CD1c-positive myeloid dendritic cell (primary cell): Measurements from ENCODE around the gene PRXL2B.

Experiments used
- DNase-seq: peaks from one replicate; pipeline ENCODE4 v3.0.0-alpha.2; 2016; ENCODE audit errors: extremely low spot score

The PRXL2B gene

GRCh38 chr1:2585318-2586092 lies 1.1 kb upstream of the PRXL2B start:
- DNase-seq: peak; percentile 86

DNA sequence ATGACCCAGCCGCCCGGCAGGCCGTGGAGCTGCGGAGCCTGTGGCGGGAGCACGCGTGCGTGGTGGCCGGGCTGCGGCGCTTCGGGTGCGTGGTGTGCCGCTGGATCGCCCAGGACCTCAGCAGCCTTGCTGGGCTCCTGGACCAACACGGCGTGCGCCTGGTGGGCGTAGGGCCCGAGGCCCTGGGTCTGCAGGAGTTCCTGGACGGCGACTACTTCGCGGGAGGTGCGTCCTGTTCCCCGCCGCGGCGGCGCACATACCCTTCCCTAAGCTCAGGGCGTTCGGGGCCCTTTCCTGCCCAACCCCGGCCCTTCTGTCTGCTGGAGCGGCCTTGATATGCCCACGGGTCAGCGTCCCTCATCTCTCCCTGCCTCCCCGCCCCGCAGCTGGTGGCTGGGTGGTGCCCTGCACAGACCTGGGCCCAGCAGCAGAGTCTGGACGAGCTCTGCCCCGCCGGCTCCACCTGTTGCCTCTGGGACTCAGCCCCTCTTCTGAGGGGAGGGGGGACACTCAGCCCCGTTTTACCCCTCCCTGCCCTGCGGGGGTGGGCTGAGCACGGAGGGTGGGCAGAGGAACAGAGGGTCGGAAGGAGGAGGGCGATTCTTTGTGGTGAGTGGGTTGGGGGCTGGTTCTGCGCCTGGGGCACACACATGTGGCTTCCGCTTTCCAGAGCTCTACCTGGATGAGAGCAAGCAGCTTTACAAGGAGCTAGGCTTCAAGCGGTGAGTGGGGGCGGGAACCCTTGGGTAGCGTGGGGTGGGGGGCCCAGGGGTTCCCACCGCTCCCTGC lies 688 bp downstream of the PRXL2B start:
- DNase-seq: no peak

GRCh38 chr1:2587860-2588571 lies 1.4 kb downstream of the PRXL2B start:
- DNase-seq: no peak

DNA sequence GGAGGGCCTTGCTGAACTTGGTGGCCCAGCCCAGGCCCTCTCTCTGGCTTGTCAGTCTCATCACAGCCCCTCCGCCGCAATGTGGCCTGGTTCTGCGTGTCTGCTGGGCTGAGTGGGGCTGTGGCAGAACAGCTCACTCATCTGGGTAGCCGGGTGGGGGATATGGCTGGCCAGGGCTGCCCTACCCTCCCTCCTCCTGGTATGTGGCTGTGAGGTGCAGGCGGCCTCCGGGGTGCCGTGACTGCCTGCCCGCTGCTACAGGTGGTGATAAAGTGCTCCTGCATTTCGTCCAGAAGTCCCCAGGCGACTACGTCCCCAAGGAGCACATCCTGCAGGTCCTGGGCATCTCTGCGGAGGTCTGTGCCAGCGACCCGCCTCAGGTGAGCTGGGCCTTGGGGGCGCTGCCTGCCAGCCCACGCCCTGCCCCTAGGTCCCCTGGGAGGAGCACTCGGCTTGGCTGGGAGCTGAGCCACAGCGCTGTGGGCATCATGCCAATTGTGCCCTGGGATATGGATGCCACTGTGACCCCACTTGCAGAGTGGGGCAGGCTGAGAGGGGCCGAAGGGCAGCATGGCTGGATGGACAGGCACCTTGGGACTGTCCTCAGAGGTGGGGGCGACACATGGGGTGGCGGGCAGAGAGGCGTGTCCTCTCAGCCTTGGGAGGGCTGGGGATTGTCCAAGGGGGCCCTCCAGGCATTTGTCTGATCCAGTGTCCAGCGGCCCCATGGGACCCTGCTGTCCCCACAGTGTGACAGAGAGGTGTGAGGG lies 2.3 kb downstream of the PRXL2B start:
- no peak for DNase-seq

- DNase-seq: no peak
These were observed 3.1 kb downstream of the PRXL2B start for GRCh38 chr1:2589431-2590232.

DNA sequence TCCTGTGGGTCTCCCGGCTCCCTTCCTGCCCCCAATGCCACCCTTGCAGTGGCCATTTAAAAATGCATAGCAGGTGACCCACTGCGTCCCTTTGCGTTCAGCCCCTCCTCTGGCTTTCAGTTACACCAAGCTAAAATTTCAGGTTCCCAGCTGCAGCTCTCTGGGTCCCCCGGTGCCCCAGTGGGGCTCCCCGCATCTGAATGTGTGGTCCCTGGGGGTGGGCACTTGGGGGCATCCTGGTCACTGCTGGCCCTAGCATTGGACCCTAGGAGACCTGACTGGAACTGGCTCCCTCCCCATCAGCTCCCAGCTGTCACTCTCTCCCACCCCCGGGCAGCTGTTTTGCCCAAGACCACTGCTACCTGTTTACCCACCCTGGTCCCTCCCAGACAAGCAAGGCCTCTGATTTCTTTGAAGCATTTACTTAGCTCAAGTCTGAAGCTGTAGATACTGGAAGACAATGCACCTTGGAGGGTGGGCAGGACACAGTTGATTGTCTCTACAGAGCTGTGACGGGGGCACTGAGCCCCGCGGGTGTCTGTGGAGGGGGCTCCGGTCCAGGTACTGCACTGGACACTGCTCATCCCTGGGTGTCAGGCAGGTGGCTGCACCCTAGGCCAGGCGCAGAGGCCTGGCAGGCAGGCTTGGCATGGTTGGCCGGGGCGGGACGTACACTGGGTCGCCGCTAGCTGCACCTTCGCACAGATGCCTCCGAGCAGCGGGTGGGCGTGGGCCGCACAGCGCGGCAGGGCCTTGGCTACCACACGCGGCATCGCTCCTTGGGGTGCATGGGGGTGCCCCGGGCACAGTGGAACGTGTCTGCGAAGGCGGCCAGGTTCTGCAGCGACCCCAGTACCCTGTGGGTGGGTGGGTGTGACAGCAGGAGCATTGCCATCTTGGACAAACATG lies 3.9 kb downstream of the PRXL2B start:
- no peak for DNase-seq

DNA sequence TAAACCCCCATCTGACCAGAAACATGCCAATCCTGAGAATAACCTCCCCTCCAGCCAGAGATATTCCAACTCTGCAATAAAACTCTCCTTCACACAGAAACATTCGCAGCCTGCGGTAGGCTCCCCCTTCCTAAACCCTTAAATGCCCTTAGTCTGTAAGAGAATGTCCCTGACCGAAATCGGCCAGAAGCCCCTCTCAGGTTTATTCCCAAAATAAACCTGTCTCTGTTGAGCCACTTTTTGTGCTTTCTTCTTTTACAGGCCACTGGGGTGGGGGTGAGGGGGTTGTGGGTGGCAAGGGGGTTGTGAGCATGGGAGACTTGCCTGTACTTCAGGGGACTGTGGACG lies 4.6 kb downstream of the PRXL2B start:
- no peak for DNase-seq

- no peak for DNase-seq
These were observed 5.1 kb downstream of the PRXL2B start for GRCh38 chr1:2591581-2592261.

- DNase-seq: peak; percentile 25
These were observed 6.1 kb downstream of the PRXL2B start for GRCh38 chr1:2592672-2593071.

GRCh38 chr1:2593251-2593878 lies 6.8 kb downstream of the PRXL2B start:
- DNase-seq: no peak

GRCh38 chr1:2594001-2594640 lies 7.5 kb downstream of the PRXL2B start:
- no peak for DNase-seq

GRCh38 chr1:2594641-2595131 lies 8.1 kb downstream of the PRXL2B start:
- no peak for DNase-seq

GRCh38 chr1:2595261-2595811 lies 8.8 kb downstream of the PRXL2B start:
- DNase-seq: no peak

DNA sequence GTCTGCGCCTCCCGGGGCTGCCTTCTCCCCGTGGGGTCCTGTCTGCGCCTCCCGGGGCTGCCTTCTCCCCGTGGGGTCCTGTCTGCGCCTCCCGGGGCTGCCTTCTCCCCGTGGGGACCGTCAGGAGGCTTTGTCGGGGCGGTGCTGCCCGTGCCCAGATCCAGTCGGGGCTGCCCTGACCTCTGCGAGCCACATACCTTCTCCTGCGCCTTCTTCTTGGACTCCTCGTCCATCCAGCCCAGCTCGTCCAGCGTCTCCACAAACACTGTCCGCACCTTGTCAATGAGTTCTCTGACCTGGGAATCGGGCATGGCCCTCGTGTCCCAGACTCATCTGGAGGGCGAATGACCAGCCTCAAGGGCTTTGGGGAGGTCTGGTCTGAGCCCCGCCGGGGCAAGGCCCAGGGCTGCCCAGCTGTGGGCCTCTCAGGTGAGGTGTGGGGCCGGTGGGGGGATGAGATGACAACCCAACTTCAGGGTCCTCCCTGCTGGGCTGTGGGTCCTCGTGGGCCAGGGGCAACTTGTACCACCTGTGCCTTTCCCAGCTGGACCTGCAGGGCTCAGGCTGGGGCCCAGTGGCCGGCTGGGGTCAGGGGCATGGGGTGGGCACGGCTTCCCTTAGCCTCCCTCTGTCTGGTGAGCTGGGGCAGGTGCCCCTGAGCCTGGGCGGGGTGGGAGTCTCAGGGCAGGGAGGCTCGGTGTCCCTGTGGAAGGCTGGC lies 9.4 kb downstream of the PRXL2B start:
- DNase-seq: no peak

DNA sequence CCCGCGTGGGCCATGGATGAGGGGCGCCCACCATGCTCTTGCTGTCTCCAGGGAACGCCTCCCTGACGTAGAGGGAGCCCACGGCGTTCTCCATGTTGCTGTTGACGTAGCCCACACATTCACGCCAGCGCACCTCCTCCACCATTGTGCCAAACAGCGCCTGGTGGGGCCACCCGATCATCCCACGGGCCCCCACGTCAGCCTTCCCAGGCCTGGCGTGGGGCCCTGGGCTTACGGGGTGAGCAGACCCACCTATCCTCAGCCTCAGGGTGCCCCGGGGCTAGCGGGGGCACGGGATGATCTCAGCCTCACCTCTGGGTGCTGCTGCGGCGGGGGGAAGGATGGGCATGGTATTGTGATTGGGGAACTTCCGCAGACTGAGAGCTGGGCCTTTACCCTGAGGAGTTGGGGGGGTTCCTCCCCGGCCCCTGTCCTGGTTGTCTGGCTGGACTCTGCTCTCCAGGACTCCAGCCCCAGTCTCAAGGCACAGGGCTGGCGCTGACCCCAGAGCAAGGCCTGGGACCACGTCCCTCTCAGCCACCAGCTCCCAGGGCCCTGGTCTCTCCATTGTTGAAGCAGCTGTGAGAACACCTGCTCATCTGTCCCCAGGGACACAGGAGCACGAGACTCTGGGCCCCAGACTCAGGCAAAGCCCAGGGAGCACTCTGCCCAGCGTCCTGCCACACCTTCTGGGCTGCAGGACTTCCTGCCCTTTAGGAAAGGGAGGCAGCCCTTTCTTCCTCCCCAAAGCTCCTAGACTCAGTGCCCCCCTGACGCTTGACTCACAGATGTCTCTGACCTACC lies 10.2 kb downstream of the PRXL2B start:
- no peak for DNase-seq
